Duodenal mucosa (tissue), 2 donors: ENCODE measurements around the gene COPS7A.

ENCODE experiments used
- H3K27ac ChIP-seq: one replicate; pipeline ENCODE4 v1.7.0; 2013; ENCODE audit warnings: low read depth, low read length
- H3K27me3 ChIP-seq, 2 donors: one replicate each; pipeline ENCODE4 v1.7.0; 2013; ENCODE audit warnings: low read length in 2 of 2, control low read depth in 1 of 2; ENCODE audit not compliant: insufficient read depth in 2 of 2, control insufficient read depth in 1 of 2
- H3K36me3 ChIP-seq, 2 donors: one replicate each; pipeline ENCODE4 v1.7.0; 2013; ENCODE audit warnings: low read length in 2 of 2, control low read depth in 1 of 2; ENCODE audit not compliant: insufficient read depth in 2 of 2, control insufficient read depth in 1 of 2
- H3K4me1 ChIP-seq, 2 donors: one replicate each; pipeline ENCODE4 v1.7.0; 2013; ENCODE audit warnings: low read length in 2 of 2, control low read depth in 1 of 2; ENCODE audit not compliant: insufficient read depth in 2 of 2, control insufficient read depth in 1 of 2
- H3K4me3 ChIP-seq, 2 donors: one replicate each; pipeline ENCODE4 v1.7.0; 2013; ENCODE audit warnings: low read length in 2 of 2, low read depth in 1 of 2
- H3K9ac ChIP-seq, 2 donors: one replicate each; pipeline ENCODE4 v1.7.0; 2013; ENCODE audit warnings: low read length in 2 of 2, low read depth in 1 of 2
- H3K9me3 ChIP-seq, 2 donors: one replicate each; pipeline ENCODE4 v1.7.0; 2013; ENCODE audit warnings: low read length in 2 of 2, control low read depth in 1 of 2; ENCODE audit not compliant: control insufficient read depth in 1 of 2

The COPS7A gene

DNA sequence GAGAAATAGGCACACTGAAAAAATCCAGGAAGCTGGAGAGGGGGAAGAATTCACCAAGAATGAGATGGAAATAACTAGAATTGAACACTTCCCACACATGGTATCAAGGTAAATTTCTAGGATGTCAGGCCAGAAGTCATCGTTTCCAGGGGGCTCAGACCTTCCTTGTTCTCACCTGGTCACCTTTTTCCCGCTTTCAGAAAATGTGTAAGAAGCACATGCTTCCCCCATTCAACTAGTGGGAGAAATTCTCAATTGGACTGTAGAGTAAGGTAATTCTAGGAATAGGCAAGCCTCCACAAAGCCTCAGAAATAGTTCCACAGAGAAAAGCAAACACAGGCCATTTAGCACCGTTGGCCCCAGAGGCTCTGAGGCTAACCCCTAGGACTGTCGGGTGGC lies 39.5 kb downstream of the COPS7A start:
- no peaks in the 10 kb centered on the region for H3K9me3 ChIP-seq
- peak overlapping the region; percentile 68 for H3K27ac ChIP-seq
- H3K4me3 ChIP-seq: no peak overlapping the region
- no peaks in the 10 kb centered on the region for H3K36me3 ChIP-seq
- no peak overlapping the region for H3K9ac ChIP-seq
- H3K27me3 ChIP-seq: no peaks in the 10 kb centered on the region
- H3K4me1 ChIP-seq: peaks cover 27% of the 10 kb centered on the region in 2 donors

DNA sequence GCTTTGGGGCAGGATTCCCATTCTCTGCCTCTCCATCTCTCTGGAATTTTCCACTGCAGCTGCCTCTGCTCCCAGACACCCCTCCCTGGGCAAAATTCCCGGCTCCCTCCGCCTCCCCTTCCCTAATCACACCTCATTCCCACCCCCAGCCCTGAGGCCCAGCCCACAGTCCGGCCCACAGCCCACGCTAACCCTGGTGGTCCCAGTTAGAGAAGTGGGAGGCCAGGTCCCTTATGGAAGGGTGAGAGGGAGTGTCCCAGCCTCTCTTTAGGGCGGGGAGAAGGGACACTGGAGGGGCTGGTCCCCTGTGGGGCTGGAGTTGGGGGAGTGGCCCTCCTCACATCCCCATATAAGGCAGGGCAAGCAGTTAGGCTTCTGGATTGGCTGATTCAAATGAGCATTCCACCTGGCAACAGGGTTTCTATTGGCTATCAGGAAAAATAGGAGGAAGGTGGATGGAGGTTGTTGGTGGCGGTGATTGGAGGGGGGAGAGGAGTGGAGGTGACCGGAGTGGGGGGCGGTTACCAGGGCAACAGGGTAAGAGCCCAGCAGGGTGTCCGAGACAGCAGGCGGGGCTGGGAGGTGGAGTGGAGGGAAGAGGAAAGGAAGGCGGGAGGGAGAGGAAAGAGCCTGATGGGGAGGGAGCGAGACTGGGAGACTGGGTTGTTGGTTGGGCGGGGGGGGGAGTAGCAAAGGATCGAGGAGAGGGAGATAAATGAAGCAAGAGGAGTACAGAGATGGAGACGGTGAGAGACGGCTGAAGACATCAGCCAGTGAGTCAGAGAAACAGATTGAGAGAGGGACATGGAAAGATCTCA lies 40.4 kb downstream of the COPS7A start:
- Histone ChIP-seq H3K9ac (peak overlapping the region in 1 of 2 donors; percentile 25), H3K4me1 (peaks cover 31 to 32% of the 10 kb centered on the region in 2 donors), H3K27ac (peak overlapping the region; percentile 68), H3K9me3 (no peaks in the 10 kb centered on the region), H3K27me3 (no peaks in the 10 kb centered on the region), H3K36me3 (no peaks in the 10 kb centered on the region), H3K4me3 (peak overlapping the region; percentile 16 to 53)

DNA sequence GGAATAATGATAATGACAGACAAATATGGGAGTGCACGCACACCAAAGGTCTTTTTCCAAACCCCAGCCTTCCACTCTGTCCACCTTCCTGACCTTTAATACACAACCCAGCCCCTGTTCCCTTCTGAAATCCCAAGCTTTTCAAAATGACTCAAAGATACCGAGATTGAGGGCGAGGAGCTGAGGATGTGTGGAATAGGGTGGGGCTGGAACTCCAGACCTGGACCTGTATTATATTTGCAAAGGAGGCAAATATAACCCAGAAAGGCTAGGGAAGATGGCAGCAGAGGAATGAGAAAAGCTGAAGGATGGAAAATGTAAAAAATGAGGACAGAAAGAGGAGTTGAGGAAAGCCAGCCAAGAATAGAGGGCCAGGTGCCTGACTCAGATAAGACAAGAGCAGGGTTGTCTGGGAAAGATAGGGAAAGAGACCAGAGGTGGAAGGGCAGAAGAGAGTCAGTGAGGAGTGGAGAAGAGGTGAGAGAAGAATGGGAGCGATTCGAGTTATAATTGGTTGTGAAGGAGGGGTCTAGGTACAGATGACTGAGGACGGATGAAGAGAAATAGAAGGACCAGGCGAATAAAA lies 41.3 kb downstream of the COPS7A start:
- H3K4me1 ChIP-seq: peaks cover 36 to 38% of the 10 kb centered on the region in 2 donors
- H3K9ac ChIP-seq: peak overlapping the region; percentile 27 to 59
- H3K9me3 ChIP-seq: no peaks in the 10 kb centered on the region
- H3K4me3 ChIP-seq: peak overlapping the region; percentile 60 to 66
- H3K27ac ChIP-seq: peak overlapping the region; percentile 74
- H3K36me3 ChIP-seq: peaks cover 0 to 3% of the 10 kb centered on the region in 2 donors
- no peaks in the 10 kb centered on the region for H3K27me3 ChIP-seq

DNA sequence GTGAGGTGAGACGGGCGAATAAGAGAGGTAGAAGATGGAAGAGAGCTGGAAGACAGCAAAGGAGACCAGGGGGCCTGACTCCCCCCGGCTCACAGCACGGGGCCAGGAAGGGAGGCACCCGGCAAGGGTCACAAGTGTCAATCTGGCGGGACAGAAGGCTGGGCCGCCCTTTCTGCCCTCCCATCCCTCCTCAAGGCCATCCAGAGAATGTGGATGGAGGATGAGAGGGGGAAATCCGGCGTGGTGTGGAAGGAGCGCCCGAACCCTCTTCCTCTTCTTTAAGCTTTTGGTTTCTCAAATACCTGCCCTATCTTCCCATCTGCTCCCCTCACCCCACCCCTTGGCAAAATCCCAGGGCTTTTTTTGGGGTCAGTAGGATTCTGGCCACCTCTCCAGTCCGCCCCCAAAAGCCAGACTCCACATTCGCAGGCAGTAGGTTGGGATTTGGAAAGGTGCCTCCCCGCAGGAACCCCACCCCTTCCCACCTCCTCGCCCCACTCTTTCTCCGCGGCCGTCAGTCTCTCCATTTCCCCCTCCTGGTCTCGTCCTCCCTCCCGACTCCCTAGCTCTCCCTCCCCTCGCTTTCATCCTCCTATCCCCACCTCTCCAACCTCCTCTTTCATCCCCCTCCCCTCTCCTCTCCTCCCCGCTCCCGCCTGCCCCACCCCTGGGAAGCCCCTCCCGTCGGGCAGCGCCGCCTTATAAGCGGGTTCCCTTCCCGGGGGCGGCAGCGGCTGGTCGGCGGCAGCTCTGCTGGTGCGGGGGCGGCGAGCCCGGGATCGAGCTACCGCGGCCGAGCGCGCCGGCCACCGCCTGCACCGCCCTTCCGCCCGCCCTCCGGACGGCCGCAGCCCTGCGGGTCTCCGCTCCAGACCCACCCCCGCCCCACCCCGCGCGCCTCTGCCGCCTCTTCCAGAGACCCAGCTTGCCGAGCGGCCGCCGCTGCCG lies 42.1 kb downstream of the COPS7A start, which contains the start of gene PTMS:
Gene PTMS (plus strand): TSS at position 730 of the 948 bp plus-strand sequence. CDS start 343 bp downstream, outside the sequence.
- peak within 1 kb of the TSS; percentile 74 for H3K27ac ChIP-seq
- H3K9ac ChIP-seq: peak within 1 kb of the TSS; percentile 45 to 59
- H3K4me3 ChIP-seq: peak within 1 kb of the TSS; percentile 68 to 76
- peaks cover 0 to 3% of the 10 kb centered on the region in 2 donors for H3K36me3 ChIP-seq
- peaks cover 36 to 38% of the 10 kb centered on the region in 2 donors for H3K4me1 ChIP-seq
- H3K27me3 ChIP-seq: no peaks in the 10 kb centered on the region
- no peaks in the 10 kb centered on the region for H3K9me3 ChIP-seq

DNA sequence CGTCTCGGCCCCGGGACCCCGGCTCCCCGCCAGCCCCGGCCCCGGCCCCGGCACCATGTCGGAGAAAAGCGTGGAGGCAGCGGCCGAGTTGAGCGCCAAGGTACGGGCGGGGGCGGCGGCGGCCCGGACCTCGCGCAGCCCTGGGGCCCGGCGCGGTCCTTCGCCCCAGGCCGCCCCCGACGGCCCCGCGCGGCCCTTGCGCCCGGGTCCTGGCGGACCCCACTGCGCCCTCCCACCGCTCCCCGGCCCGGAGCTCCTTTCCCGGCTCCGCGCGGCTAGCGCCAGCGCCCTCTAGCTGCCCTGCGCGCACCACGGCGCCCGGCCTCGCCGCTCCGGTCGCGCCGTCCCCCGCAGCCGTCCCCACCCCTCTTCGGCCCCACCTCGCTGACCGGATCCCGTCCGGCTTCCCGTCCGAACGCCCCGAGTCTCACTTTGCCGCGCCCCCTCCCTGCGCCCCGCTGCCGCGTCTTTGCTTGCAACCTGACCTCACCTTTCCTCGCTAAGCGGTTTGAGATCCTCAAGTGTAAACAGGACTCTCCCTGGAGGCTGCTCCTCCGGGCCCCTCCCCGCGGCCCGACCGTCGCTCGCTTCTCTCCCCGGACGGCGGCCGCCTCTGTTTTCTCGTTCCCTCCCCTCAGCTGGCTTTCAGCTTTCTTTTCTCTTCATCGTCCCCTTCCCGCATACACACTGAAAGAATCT lies 43.0 kb downstream of the COPS7A start:
- Histone ChIP-seq H3K4me1 (peaks cover 37 to 42% of the 10 kb centered on the region in 2 donors), H3K36me3 (peaks cover 0 to 3% of the 10 kb centered on the region in 2 donors), H3K9ac (peak overlapping the region; percentile 45 to 57), H3K9me3 (no peaks in the 10 kb centered on the region), H3K4me3 (peak overlapping the region; percentile 68 to 76), H3K27ac (peak overlapping the region; percentile 74), H3K27me3 (no peaks in the 10 kb centered on the region)

DNA sequence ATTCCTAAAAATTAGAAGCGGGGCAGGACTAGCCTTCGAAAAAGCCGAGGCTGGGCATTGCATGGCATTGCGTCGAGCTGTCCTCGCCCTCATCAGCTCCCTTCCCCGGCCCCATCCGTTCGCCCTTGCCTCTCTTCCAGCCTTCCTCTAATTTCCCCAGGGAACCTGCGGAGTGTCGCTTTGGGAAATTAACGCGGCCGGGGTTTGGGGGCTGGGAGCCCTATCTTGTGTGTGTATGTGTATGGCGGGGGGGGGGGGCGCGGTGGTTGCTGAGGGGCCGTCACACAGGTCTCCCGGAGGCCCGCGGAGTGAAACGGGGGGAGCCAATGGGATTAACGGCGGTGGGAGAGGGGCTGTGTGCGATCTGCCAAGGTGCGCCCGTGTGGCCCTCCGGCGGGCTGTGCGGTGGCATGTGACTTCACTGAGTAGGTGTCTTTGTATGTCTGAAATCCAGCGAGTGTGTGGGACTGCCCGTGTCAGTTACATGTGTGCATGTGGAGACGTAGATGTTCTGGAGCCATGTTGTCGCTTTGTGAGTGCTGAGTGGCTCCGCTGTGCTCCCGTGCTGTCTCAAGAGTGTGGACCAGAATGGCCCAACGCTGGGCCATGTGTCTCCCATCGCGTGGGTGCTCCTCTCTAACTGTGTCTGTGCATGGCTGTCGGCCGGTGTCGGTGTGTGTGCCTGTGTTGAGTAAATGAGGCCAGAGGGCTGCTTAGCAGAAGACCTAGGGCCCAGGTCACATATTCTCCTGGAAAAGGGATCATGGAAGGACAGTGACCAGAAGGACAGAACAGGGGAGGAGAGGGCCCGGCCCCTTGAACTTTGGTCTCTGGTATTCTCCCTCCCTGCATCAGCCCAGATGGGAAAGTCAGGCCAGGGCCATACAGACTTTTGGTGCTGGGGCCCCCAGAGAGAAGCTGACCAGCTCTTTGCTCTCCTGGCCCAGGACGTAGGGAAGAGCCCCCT lies 43.8 kb downstream of the COPS7A start:
- peak overlapping the region; percentile 68 to 76 for H3K4me3 ChIP-seq
- peaks cover 0 to 6% of the 10 kb centered on the region in 2 donors for H3K36me3 ChIP-seq
- no peaks in the 10 kb centered on the region for H3K9me3 ChIP-seq
- H3K27me3 ChIP-seq: no peaks in the 10 kb centered on the region
- peak overlapping the region; percentile 74 for H3K27ac ChIP-seq
- H3K4me1 ChIP-seq: peaks cover 43 to 45% of the 10 kb centered on the region in 2 donors
- H3K9ac ChIP-seq: peak overlapping the region; percentile 57 to 61

DNA sequence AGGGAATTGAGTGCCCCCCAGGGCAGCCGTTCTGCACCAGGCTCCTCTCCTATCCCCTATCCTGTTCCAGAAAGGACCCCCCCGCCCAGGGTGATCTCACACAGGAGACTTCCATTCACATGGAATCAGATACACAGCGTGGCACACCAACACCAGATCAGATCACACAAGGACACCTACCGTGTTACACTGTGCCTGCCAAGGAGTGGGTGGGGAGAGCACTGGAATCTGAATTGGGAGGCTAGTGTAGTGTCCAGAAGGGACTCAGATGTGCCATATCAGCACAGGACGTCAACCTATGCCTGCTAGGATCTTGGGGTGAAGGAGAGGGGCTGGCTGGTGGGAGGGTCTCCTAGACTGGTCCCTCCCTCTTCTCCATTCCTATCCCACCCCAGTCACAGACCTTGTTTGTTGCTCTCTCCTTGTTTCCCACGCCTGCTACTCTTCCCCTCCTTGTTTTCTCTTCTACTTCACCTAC lies 44.6 kb downstream of the COPS7A start:
- peaks cover 4 to 6% of the 10 kb centered on the region in 2 donors for H3K27me3 ChIP-seq
- no peaks in the 10 kb centered on the region for H3K9me3 ChIP-seq
- H3K9ac ChIP-seq: peak overlapping the region in 1 of 2 donors; percentile 10
- H3K27ac ChIP-seq: no peak overlapping the region
- H3K36me3 ChIP-seq: peaks cover 0 to 6% of the 10 kb centered on the region in 2 donors
- peaks cover 45 to 46% of the 10 kb centered on the region in 2 donors for H3K4me1 ChIP-seq
- peak overlapping the region; percentile 68 to 76 for H3K4me3 ChIP-seq

DNA sequence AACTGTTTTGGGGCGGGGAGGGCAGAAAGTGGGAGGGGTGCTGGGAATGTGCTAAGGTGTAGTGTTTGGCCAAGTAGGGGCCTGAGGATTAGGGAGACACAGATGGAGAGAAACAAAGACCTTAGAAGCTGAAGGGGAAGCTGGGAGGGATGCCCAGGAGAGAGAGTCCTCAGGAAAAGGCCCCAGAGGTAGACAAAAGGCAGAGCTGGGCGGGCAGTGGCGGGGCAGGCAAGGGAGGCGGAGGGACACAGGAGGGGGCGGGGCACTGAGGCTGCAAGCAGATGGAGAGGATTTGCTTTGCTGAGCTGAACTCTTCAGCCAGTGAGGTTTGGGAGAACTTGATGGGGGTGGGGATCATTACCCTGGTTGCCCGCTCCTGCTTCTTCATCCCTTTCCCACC lies 45.1 kb downstream of the COPS7A start:
- peaks cover 0 to 6% of the 10 kb centered on the region in 2 donors for H3K36me3 ChIP-seq
- no peaks in the 10 kb centered on the region for H3K9me3 ChIP-seq
- no peak overlapping the region for H3K27ac ChIP-seq
- peak overlapping the region in 1 of 2 donors; percentile 10 for H3K9ac ChIP-seq
- peaks cover 42 to 45% of the 10 kb centered on the region in 2 donors for H3K4me1 ChIP-seq
- H3K4me3 ChIP-seq: peak overlapping the region in 1 of 2 donors; percentile 76
- H3K27me3 ChIP-seq: peaks cover 6 to 7% of the 10 kb centered on the region in 2 donors
